Neuronal stem cell (in vitro differentiated cells): Measurements from ENCODE around the gene MEX3C.

Experiments used
- DNase-seq: peaks from one replicate; pipeline ENCODE4 v3.0.0-alpha.2; 2013; ENCODE audit warnings: low spot score
- H2AFZ ChIP-seq: one replicate; pipeline ENCODE4 v1.6.1; 2013; ENCODE audit warnings: mild to moderate bottlenecking, low read length, inconsistent platforms
- H2AK5ac ChIP-seq: 2 replicates; pipeline ENCODE4 v1.6.1; 2013; ENCODE audit warnings: low read depth, mild to moderate bottlenecking, inconsistent platforms, low read length, moderate library complexity, mixed read lengths
- H2BK120ac ChIP-seq: 2 replicates; pipeline ENCODE4 v1.6.1; 2013; ENCODE audit warnings: low read depth, mild to moderate bottlenecking, inconsistent platforms, low read length, moderate library complexity, mixed read lengths
- H2BK12ac ChIP-seq: one replicate; pipeline ENCODE4 v1.6.1; 2013; ENCODE audit warnings: low read length, inconsistent platforms
- H2BK15ac ChIP-seq: 2 replicates; pipeline ENCODE4 v1.6.1; 2013; ENCODE audit warnings: mild to moderate bottlenecking, low read length, inconsistent platforms, mixed read lengths
- H2BK5ac ChIP-seq: one replicate; pipeline ENCODE4 v1.6.1; 2013; ENCODE audit warnings: inconsistent platforms, mild to moderate bottlenecking, low read length, moderate library complexity
- H3K14ac ChIP-seq: one replicate; pipeline ENCODE4 v1.6.1; 2013; ENCODE audit warnings: low read length, inconsistent platforms
- H3K18ac ChIP-seq: 2 replicates; pipeline ENCODE4 v1.6.1; 2013; ENCODE audit warnings: low read length, inconsistent platforms
- H3K23ac ChIP-seq: 2 replicates; pipeline ENCODE4 v1.6.1; 2013; ENCODE audit warnings: low read depth, mild to moderate bottlenecking, mixed read lengths, low read length, inconsistent platforms; ENCODE audit not compliant: poor library complexity
- H3K27ac ChIP-seq: replicated peaks from 3 replicates; pipeline ENCODE4 v1.5.1; 2013; ENCODE audit warnings: low read length, inconsistent platforms
- H3K27me3 ChIP-seq, 3 experiments: 2 replicates each; pipeline ENCODE4 v1.6.1; 2013; ENCODE audit warnings: low read length in 3 of 3, mild to moderate bottlenecking in 2 of 3, inconsistent platforms in 1 of 3, low read depth in 1 of 3, mixed read lengths in 1 of 3, moderate library complexity in 1 of 3; ENCODE audit not compliant: control insufficient read depth in 3 of 3, insufficient read depth in 3 of 3
- H3K36me3 ChIP-seq, 2 donors: replicated peaks in 1 of 2; 2 replicates each; pipeline ENCODE4 v1.6.1; 2013; ENCODE audit warnings: low read length in 2 of 2; ENCODE audit not compliant: control insufficient read depth in 2 of 2, insufficient read depth in 2 of 2
- H3K4ac ChIP-seq: 2 replicates; pipeline ENCODE4 v1.6.1; 2013; ENCODE audit warnings: inconsistent platforms, mild to moderate bottlenecking, low read length, moderate library complexity
- H3K4me1 ChIP-seq, 2 donors: 1 replicate in 1 of 2; 2 replicates in 1 of 2; pipeline ENCODE4 v1.6.1; 2013; ENCODE audit warnings: low read length in 2 of 2, low read depth in 1 of 2; ENCODE audit not compliant: control insufficient read depth in 2 of 2, insufficient read depth in 1 of 2
- H3K4me2 ChIP-seq: one replicate; pipeline ENCODE4 v1.6.1; 2013; ENCODE audit warnings: mild to moderate bottlenecking, low read length, inconsistent platforms; ENCODE audit not compliant: insufficient read depth, poor library complexity, severe bottlenecking
- H3K4me3 ChIP-seq, 2 donors: 2 replicates each; pipeline ENCODE4 v1.5.1; 2013; ENCODE audit warnings: low read length in 2 of 2, mild to moderate bottlenecking in 2 of 2, inconsistent platforms in 1 of 2, moderate library complexity in 1 of 2
- H3K79me1 ChIP-seq: one replicate; pipeline ENCODE4 v1.6.1; 2013; ENCODE audit warnings: low read depth, mild to moderate bottlenecking, inconsistent platforms, low read length, moderate library complexity
- H3K9ac ChIP-seq: one replicate; pipeline ENCODE4 v1.6.1; 2013; ENCODE audit warnings: mild to moderate bottlenecking, low read depth, low read length, inconsistent platforms; ENCODE audit not compliant: poor library complexity
- H3K9me3 ChIP-seq, 2 donors: replicated peaks in 1 of 2; 2 replicates each; pipeline versions ENCODE3 to v1.6.1; 2013; ENCODE audit warnings: low read length in 2 of 2, mild to moderate bottlenecking in 2 of 2, inconsistent platforms in 1 of 2, low read depth in 1 of 2, mixed read lengths in 1 of 2, moderate library complexity in 1 of 2; ENCODE audit not compliant: control insufficient read depth in 2 of 2, insufficient read depth in 1 of 2
- H4K8ac ChIP-seq: one replicate; pipeline ENCODE4 v1.6.1; 2013; ENCODE audit warnings: low read depth, mild to moderate bottlenecking, inconsistent platforms, low read length, moderate library complexity
- H4K91ac ChIP-seq: one replicate; pipeline ENCODE4 v1.6.1; 2013; ENCODE audit warnings: low read length, low read depth, mild to moderate bottlenecking, inconsistent platforms; ENCODE audit not compliant: poor library complexity
- WGBS, 2 donors: extraction: QIAGEN DNeasy Blood & Tissue Kit; methylation state at CpG; one replicate each; pipeline ENCODE4 v1.1.7; 2013; ENCODE audit warnings: missing lambda C conversion rate in 2 of 2, mixed read lengths in 1 of 2; ENCODE audit not compliant: insufficient read length in 2 of 2, insufficient replicate concordance in 1 of 2; ENCODE audit errors: extremely low coverage in 2 of 2; 5-methylcytosine and 5-hydroxymethylcytosine counted together

Gene MEX3C

GRCh38 chr18:51170664-51171063 lies 26.8 kb downstream of the MEX3C start:
- Histone ChIP-seq H3K27me3 (no peaks in the 10 kb centered on the region), H3K18ac (no peak overlapping the region), H4K8ac (no peak overlapping the region), H3K9ac (no peak overlapping the region), H3K4me3 (no peak overlapping the region), H2BK12ac (no peak overlapping the region), H3K4me2 (no peak overlapping the region), H3K14ac (no peak overlapping the region), H2BK120ac (no peak overlapping the region), H3K27ac (no peak overlapping the region), H2AFZ (no peak overlapping the region), H3K4ac (no peak overlapping the region), H2AK5ac (no peak overlapping the region), H2BK15ac (no peak overlapping the region), H3K36me3 (peaks cover 0 to 31% of the 10 kb centered on the region in 2 donors), H4K91ac (no peak overlapping the region), H3K79me1 (no peaks in the 10 kb centered on the region), H3K4me1 (peaks cover 3 to 16% of the 10 kb centered on the region in 2 donors), H3K23ac (no peak overlapping the region), H2BK5ac (no peak overlapping the region), H3K9me3 (peaks cover 0 to 15% of the 10 kb centered on the region in 2 donors)
- no CpG with 5 or more reads among the region's 3 CpGs for WGBS, 2 donors
- no peak for DNase-seq

DNA sequence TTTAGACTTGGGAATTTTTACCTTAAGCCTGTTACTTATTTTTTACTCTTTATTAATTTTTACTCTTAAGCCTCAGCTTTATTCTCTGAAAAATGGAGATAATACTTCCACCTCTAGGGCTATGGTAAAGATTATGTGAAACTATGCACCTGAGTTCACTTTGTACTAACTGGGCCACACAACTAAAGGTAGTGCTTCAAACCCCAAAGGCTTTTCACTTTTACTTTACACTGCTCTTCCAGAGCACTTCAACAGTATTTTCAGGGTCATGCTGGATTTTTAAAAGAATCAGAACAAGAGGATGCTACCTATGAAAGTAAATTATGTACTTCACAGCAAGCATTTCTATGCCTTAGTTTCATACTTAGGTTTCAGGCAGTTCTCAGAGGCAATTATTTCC lies 27.8 kb downstream of the MEX3C start:
- H2AK5ac ChIP-seq, result no peak overlapping the region

GRCh38 chr18:51168960-51169662 lies 28.4 kb downstream of the MEX3C start:
- H3K79me1 ChIP-seq, result no peaks in the 10 kb centered on the region
- no peak overlapping the region for H4K91ac ChIP-seq
- DNase-seq, result no peak
- H4K8ac ChIP-seq, result no peak overlapping the region
- H3K14ac ChIP-seq, result no peak overlapping the region
- no peak overlapping the region for H2BK120ac ChIP-seq
- no peak overlapping the region for H2BK5ac ChIP-seq
- H3K4me2 ChIP-seq, result no peak overlapping the region
- H3K4me1 ChIP-seq, result peaks cover 12 to 19% of the 10 kb centered on the region in 2 donors
- H3K23ac ChIP-seq, result no peak overlapping the region
- H3K9me3 ChIP-seq, result peaks cover 0 to 6% of the 10 kb centered on the region in 2 donors
- H3K4ac ChIP-seq, result no peak overlapping the region
- H3K27ac ChIP-seq, result no peak overlapping the region
- H3K27me3 ChIP-seq, result no peaks in the 10 kb centered on the region
- no CpG with 5 or more reads among the region's 6 CpGs for WGBS, 2 donors
- no peak overlapping the region for H2BK15ac ChIP-seq
- no peak overlapping the region for H3K4me3 ChIP-seq
- no peak overlapping the region for H2BK12ac ChIP-seq
- H2AK5ac ChIP-seq, result no peak overlapping the region
- H3K9ac ChIP-seq, result no peak overlapping the region
- H3K36me3 ChIP-seq, result peaks cover 0 to 15% of the 10 kb centered on the region in 2 donors
- no peak overlapping the region for H2AFZ ChIP-seq
- H3K18ac ChIP-seq, result no peak overlapping the region

More for the DNA sequence above, 27.8 kb downstream of the MEX3C start:
- H3K36me3 ChIP-seq, result peaks cover 0 to 21% of the 10 kb centered on the region in 2 donors
- no peak overlapping the region for H3K27ac ChIP-seq
- H3K4me2 ChIP-seq, result no peak overlapping the region
- H2BK15ac ChIP-seq, result no peak overlapping the region
- peaks cover 0 to 10% of the 10 kb centered on the region in 2 donors for H3K9me3 ChIP-seq
- no peak overlapping the region for H2AFZ ChIP-seq
- H3K4me1 ChIP-seq, result peaks cover 9 to 17% of the 10 kb centered on the region in 2 donors
- no peak overlapping the region for H3K18ac ChIP-seq
- H2BK12ac ChIP-seq, result no peak overlapping the region
- no peak overlapping the region for H3K9ac ChIP-seq
- DNase-seq, result no peak
- no peak overlapping the region for H3K4me3 ChIP-seq
- no peak overlapping the region for H2BK120ac ChIP-seq
- no peaks in the 10 kb centered on the region for H3K27me3 ChIP-seq
- no peak overlapping the region for H2BK5ac ChIP-seq
- H4K8ac ChIP-seq, result no peak overlapping the region
- H3K4ac ChIP-seq, result no peak overlapping the region
- H4K91ac ChIP-seq, result no peak overlapping the region
- H3K23ac ChIP-seq, result no peak overlapping the region
- H3K79me1 ChIP-seq, result no peaks in the 10 kb centered on the region
- no peak overlapping the region for H3K14ac ChIP-seq

- Histone ChIP-seq H3K4me1 (peaks cover 12 to 19% of the 10 kb centered on the region in 2 donors), H3K36me3 (peaks cover 0 to 6% of the 10 kb centered on the region in 2 donors), H3K14ac (no peak overlapping the region), H4K91ac (no peak overlapping the region), H4K8ac (no peak overlapping the region), H3K27ac (no peak overlapping the region), H3K79me1 (no peaks in the 10 kb centered on the region), H2BK15ac (no peak overlapping the region), H3K4ac (no peak overlapping the region), H3K27me3 (no peaks in the 10 kb centered on the region), H3K9me3 (peaks cover 0 to 4% of the 10 kb centered on the region in 2 donors), H3K23ac (no peak overlapping the region), H2AFZ (peak overlapping the region; percentile 13), H3K9ac (no peak overlapping the region), H2BK12ac (no peak overlapping the region), H3K4me2 (no peak overlapping the region), H2BK5ac (no peak overlapping the region), H3K18ac (no peak overlapping the region), H2BK120ac (no peak overlapping the region), H3K4me3 (no peak overlapping the region), H2AK5ac (no peak overlapping the region)
- peak; percentile 31 for DNase-seq
- WGBS, 2 donors, result no CpG with 5 or more reads among the region's 5 CpGs
These were observed 29.3 kb downstream of the MEX3C start for GRCh38 chr18:51168026-51168742.
